Ishikawa (cell line): ENCODE results near the gene ZXDC.

ENCODE experiments used
- CEBPB ChIP-seq: IDR thresholded peaks from 2 replicates; pipeline ENCODE4 v1.6.1; 2012
- CREB1 ChIP-seq: IDR thresholded peaks from 2 replicates; pipeline ENCODE4 v1.6.1; 2012; ENCODE audit warnings: low read depth
- EGR1 ChIP-seq: IDR thresholded peaks from 2 replicates; pipeline ENCODE4 v1.6.1; 2012
- EP300 ChIP-seq: IDR thresholded peaks from 2 replicates; pipeline ENCODE4 v1.6.1; 2012; ENCODE audit warnings: borderline replicate concordance
- FOXM1 ChIP-seq: IDR thresholded peaks from 2 replicates; pipeline ENCODE4 v1.6.1; 2012; ENCODE audit warnings: low read depth, borderline replicate concordance
- NFIC ChIP-seq: IDR thresholded peaks from 2 replicates; pipeline ENCODE4 v1.6.1; 2012
- RAD21 ChIP-seq: IDR thresholded peaks from 2 replicates; pipeline ENCODE4 v1.6.1; 2012; ENCODE audit warnings: low read depth
- TAF1 ChIP-seq: IDR thresholded peaks from 2 replicates; pipeline ENCODE4 v1.6.1; 2012; ENCODE audit warnings: low read depth, mild to moderate bottlenecking
- TCF12 ChIP-seq: IDR thresholded peaks from 2 replicates; pipeline ENCODE4 v1.6.1; 2012; ENCODE audit warnings: low read depth
- TEAD4 ChIP-seq: IDR thresholded peaks from 2 replicates; pipeline ENCODE4 v1.6.1; 2012
- YY1 ChIP-seq: IDR thresholded peaks from 2 replicates; pipeline ENCODE4 v1.6.1; 2012; ENCODE audit warnings: low read depth
- ZBTB7A ChIP-seq: IDR thresholded peaks from 2 replicates; pipeline ENCODE4 v1.6.1; 2012; ENCODE audit warnings: low read depth
- TF ChIP-seq, protein P1 (sequence below): IDR thresholded peaks from 2 replicates; pipeline ENCODE4 v1.6.1; 2012
- TF ChIP-seq, protein P2 (sequence below): IDR thresholded peaks from 2 replicates; pipeline ENCODE4 v1.6.1; 2012
- TF ChIP-seq, protein P3 (sequence below): IDR thresholded peaks from 2 replicates; pipeline ENCODE4 v1.6.1; 2012; ENCODE audit warnings: low read depth, mild to moderate bottlenecking

ZXDC gene

DNA sequence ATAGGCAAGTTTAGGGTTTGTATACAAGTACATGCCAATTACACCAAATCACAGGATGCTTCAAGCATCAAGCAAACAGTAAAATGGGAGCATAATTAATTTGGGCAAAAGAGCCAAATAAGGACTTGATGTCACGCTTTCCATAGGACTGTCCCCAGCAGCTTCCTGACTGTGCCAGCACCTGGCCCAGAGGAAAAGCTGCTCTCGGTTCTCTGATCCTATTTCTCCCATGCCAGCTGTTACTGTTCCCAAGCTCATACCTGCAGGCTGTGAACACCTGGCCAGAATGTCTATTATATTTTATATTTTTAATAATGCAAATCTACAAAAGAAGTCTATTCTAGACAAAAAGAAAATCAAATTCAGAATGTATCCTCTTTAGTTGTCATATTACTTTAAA lies 12.2 kb downstream of the ZXDC start:
- TF ChIP-seq CEBPB: no peak
- no peak for TF ChIP-seq FOXM1
- no peak for TF ChIP-seq RAD21
- no peak for TF ChIP-seq TEAD4
- TF ChIP-seq TCF12: no peak
- TF ChIP-seq CREB1: no peak
- TF ChIP-seq YY1: no peak
- TF ChIP-seq EP300: no peak

DNA sequence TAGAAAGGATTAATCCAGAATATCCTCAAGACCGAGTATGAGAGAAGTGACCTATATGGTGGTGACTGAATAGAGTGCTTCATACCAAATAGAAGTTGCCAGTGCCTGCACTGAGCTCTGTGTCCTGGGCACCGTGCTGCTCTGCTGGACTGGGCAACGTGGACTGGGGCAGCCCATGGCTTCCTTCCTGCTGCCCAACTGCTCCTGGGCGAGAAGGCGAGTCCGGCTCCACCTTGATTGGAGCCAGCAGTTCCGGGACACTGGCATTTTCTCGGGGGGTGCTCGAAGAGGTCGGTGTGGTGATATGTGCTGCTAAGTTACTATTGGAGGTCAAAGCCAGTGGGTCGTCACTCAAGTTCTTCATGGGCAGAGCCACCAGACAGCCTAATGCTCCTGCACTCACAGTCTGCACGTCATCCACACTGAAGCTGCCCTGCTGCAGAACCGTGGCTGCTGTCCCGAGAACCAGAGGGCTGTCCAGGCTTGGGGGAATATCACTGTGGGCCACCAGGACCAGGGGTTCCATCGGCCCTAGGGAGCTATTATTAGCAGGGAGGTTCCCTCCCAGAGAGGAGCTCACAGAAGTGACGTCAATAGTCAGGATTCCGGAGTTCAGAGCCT lies 14.1 kb downstream of the ZXDC start:
- TF ChIP-seq EGR1: no peak
- TF ChIP-seq YY1: no peak
- TF ChIP-seq ZBTB7A: no peak
- no peak for TF ChIP-seq CEBPB
- TF ChIP-seq, protein P1, sequence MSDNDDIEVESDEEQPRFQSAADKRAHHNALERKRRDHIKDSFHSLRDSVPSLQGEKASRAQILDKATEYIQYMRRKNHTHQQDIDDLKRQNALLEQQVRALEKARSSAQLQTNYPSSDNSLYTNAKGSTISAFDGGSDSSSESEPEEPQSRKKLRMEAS: no peak
- TF ChIP-seq TAF1: no peak
- TF ChIP-seq, protein P2, sequence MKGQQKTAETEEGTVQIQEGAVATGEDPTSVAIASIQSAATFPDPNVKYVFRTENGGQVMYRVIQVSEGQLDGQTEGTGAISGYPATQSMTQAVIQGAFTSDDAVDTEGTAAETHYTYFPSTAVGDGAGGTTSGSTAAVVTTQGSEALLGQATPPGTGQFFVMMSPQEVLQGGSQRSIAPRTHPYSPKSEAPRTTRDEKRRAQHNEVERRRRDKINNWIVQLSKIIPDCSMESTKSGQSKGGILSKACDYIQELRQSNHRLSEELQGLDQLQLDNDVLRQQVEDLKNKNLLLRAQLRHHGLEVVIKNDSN: no peak

DNA sequence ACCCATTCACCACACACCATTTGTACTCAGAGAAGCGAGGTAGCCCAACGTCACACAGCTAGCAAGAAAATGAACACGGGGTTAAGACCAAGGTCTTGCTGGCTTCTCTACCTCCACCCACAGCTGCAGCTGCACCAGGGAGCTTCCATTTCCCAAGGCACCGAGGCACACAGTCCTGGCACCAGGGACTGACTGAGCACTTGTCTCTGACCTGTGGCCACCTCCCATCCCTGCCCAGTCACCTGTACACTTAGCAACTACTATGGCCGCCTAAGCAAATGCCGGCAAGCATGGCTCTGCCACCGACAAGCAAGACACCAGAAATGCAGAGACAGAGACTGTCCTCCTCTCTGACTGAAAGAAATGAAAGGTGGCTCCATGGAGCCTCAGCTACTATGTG lies 15.3 kb downstream of the ZXDC start:
- no peak for TF ChIP-seq YY1
- TF ChIP-seq, protein P2: no peak
- no peak for TF ChIP-seq EP300
- TF ChIP-seq CEBPB: no peak
- TF ChIP-seq, protein P3, sequence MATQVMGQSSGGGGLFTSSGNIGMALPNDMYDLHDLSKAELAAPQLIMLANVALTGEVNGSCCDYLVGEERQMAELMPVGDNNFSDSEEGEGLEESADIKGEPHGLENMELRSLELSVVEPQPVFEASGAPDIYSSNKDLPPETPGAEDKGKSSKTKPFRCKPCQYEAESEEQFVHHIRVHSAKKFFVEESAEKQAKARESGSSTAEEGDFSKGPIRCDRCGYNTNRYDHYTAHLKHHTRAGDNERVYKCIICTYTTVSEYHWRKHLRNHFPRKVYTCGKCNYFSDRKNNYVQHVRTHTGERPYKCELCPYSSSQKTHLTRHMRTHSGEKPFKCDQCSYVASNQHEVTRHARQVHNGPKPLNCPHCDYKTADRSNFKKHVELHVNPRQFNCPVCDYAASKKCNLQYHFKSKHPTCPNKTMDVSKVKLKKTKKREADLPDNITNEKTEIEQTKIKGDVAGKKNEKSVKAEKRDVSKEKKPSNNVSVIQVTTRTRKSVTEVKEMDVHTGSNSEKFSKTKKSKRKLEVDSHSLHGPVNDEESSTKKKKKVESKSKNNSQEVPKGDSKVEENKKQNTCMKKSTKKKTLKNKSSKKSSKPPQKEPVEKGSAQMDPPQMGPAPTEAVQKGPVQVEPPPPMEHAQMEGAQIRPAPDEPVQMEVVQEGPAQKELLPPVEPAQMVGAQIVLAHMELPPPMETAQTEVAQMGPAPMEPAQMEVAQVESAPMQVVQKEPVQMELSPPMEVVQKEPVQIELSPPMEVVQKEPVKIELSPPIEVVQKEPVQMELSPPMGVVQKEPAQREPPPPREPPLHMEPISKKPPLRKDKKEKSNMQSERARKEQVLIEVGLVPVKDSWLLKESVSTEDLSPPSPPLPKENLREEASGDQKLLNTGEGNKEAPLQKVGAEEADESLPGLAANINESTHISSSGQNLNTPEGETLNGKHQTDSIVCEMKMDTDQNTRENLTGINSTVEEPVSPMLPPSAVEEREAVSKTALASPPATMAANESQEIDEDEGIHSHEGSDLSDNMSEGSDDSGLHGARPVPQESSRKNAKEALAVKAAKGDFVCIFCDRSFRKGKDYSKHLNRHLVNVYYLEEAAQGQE: no peak
- no peak for TF ChIP-seq ZBTB7A
- no peak for TF ChIP-seq TEAD4
- TF ChIP-seq NFIC: no peak
- TF ChIP-seq FOXM1: no peak
- TF ChIP-seq EGR1: no peak
- TF ChIP-seq TAF1: no peak
- no peak for TF ChIP-seq CREB1
- no peak for TF ChIP-seq RAD21
- TF ChIP-seq TCF12: no peak

DNA sequence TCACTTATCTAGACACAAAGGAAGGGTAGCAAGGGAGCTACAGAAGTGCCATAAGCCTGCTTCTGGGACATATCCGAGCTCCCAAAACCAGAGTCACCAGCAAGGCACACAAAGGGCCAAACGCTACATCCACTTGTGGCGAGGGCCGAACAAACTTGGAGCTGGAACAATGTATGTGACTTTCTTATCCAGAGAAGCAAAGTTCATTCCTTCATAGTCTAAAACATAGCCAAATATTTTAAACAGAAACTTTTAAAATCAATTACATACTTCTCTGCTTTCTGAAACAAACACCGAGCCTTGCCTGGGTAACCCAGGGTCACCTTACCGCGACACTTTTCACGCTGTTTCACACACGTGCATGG lies 15.9 kb downstream of the ZXDC start:
- TF ChIP-seq TEAD4: no peak
- TF ChIP-seq NFIC: no peak
- no peak for TF ChIP-seq CREB1
- TF ChIP-seq RAD21: no peak
- TF ChIP-seq FOXM1: no peak
- TF ChIP-seq, protein P2: no peak
- TF ChIP-seq, protein P1: no peak
- TF ChIP-seq ZBTB7A: no peak
- TF ChIP-seq TAF1: no peak
- no peak for TF ChIP-seq EGR1
- TF ChIP-seq EP300: no peak

DNA sequence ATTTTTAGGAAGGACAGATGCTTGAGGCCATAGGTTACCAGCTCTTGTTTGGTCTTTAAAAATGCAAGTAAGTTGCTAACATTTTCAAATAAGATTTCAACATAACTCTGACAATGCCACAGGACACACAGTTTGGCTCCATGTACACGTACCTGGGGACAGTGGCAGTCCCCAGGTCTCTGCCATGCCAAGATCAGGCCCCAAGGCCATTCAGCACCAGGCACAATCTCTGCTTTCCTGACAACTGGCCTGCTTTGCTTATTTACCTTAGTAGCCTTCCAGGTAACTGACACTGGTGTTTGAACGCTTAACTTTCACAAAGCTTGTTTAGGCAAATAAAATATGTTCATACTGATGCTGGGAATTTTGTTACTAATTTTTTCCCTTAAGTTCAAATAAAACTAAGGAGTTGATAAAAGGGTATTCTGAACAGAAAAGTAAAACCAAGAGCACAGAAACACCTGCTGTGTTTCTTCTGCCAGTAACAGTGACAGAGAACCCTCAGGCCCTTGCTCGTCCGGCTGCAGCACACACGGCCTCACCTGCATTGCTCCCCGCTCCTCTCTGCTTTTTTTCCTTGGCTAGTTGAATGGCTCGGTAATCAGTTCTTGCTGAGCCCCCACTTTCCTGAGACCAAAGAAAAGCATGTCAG lies 16.5 kb downstream of the ZXDC start:
- TF ChIP-seq, protein P2: no peak
- TF ChIP-seq, protein P3: no peak
- TF ChIP-seq, protein P1: no peak
- TF ChIP-seq CREB1 (no peak), EGR1 (no peak), NFIC (no peak), EP300 (no peak), TAF1 (no peak), TCF12 (no peak), CEBPB (no peak), YY1 (no peak), FOXM1 (no peak), ZBTB7A (no peak), RAD21 (no peak), TEAD4 (no peak)
